ENCODE results near the gene ARRB1. TPM values are rescaled to one million over a fixed set of nuclear protein-coding genes. Genes with fewer than 3 reads are reported as not detected.

Gene ARRB1
- total and polyA plus RNA-seq, 2 of the 13 experiments (the other 11 are each of a cell fraction or from before 2014, with no cell fraction given): 22.5 to 35.7 TPM

- Histone ChIP-seq H3K4me3 (replicated peaks in 1 of 3; ENCODE audit: insufficient read depth in 1 of 3, low read depth in 2 of 3, low read length in 3 of 3) (no peak overlapping the region; a peak in 1 of 6 replicates), H2AFZ (ENCODE audit: low read length) (no peak overlapping the region), H3K9me3 (ENCODE audit: low read length) (no peaks in the 10 kb centered on the region), H3K27me3 (ENCODE audit: control insufficient read depth in 1 of 2, insufficient read depth in 2 of 2, low read length in 2 of 2) (no peaks in the 10 kb centered on the region), H3K36me3 (replicated peaks in 1 of 2; ENCODE audit: control insufficient read depth in 1 of 2, insufficient read depth in 2 of 2, low read length in 2 of 2) (peaks cover 0 to 2% of the 10 kb centered on the region in 2 experiments; a peak in 1 of 5 replicates), H3K9ac (ENCODE audit: insufficient read depth, low read depth, low read length) (no peak overlapping the region), H3K4me1 (ENCODE audit: insufficient read depth, low read length) (peaks cover 100% of the 10 kb centered on the region), H3K79me2 (ENCODE audit: insufficient read depth, low read length) (peaks cover 71% of the 10 kb centered on the region), H3K4me2 (ENCODE audit: low read depth, low read length) (peak overlapping the region; percentile 36), H3K27ac (ENCODE audit: extremely low read length, insufficient read depth, low read length) (no peak overlapping the region), H4K20me1 (ENCODE audit: insufficient read depth, low read length) (peaks cover 80% of the 10 kb centered on the region)
- POLR2A ChIA-PET: interaction anchor here (1.9 kb wide), 1 partner anchor 8 kb away, joined by 15 read pairs; no protein-coding TSS in a partner anchor
- FAIRE-seq: no peak
- CTCF ChIA-PET (ENCODE audit: low intra/inter-chr PET ratio, low total read pairs): no interaction called here
- in situ Hi-C loops (cut with HindIII; ENCODE audit: extremely low pct_ligation_motif_present, low pct_unique_long_range_greater_than_20kb): no loop called here
- WGBS (ENCODE audit: low lambda C conversion rate): 100% methylated on average over 3 of the region's 3 CpGs
- BruUV-seq (replicated peaks): no TSS peak
- no peak for ATAC-seq
- intact Hi-C loops (cut with micrococcal nuclease; ENCODE audit: unreplicated experiment): loop anchor here (5.0 kb wide), 1 partner anchor 38 kb away; no protein-coding TSS in a partner anchor
- no peak for DNase-seq (ENCODE audit: low spot score)
- no peak for TF ChIP-seq TCF7 (IDR thresholded peaks at IDR 0.05; ENCODE audit: low read depth)
- TF ChIP-seq ZNF687 (CRISPR knock-in tag; IDR thresholded peaks at IDR 0.05): peak; percentile 16; the same call in 1 of the 2 replicates
- no peak for TF ChIP-seq ZNF672 (CRISPR knock-in tag; IDR thresholded peaks at IDR 0.05)
- TF ChIP-seq ZNF224 (CRISPR knock-in tag; IDR thresholded peaks at IDR 0.05): no peak
- no peak for TF ChIP-seq RBM39 (IDR thresholded peaks at IDR 0.05; ENCODE audit: low read depth, low read length, poor library complexity, severe bottlenecking)
- TF ChIP-seq, protein P1, sequence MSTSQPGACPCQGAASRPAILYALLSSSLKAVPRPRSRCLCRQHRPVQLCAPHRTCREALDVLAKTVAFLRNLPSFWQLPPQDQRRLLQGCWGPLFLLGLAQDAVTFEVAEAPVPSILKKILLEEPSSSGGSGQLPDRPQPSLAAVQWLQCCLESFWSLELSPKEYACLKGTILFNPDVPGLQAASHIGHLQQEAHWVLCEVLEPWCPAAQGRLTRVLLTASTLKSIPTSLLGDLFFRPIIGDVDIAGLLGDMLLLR (CRISPR knock-in tag; IDR thresholded peaks at IDR 0.05): no peak
- TF ChIP-seq HOXA3 (CRISPR knock-in tag; IDR thresholded peaks at IDR 0.05): no peak
- TF ChIP-seq REPIN1 (CRISPR knock-in tag; IDR thresholded peaks at IDR 0.05; ENCODE audit: borderline replicate concordance, low read depth): no peak
- TF ChIP-seq BRD4 (CRISPR knock-in tag; IDR thresholded peaks at IDR 0.05): no peak
- TF ChIP-seq SKIL (CRISPR knock-in tag; IDR thresholded peaks at IDR 0.05; ENCODE audit: borderline replicate concordance): no peak
- no peak for TF ChIP-seq RFX3 (CRISPR knock-in tag; IDR thresholded peaks at IDR 0.05)
- TF ChIP-seq POLR2A (IDR thresholded peaks at IDR 0.05; ENCODE audit: insufficient read depth in 1 of 2, low read depth in 2 of 2, low read length in 2 of 2): no peak
- no peak for TF ChIP-seq ARNTL (CRISPR knock-in tag; IDR thresholded peaks at IDR 0.05)
- TF ChIP-seq, protein P2, sequence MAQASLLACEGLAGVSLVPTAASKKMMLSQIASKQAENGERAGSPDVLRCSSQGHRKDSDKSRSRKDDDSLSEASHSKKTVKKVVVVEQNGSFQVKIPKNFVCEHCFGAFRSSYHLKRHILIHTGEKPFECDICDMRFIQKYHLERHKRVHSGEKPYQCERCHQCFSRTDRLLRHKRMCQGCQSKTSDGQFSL (CRISPR knock-in tag; IDR thresholded peaks at IDR 0.05): no peak
- TF ChIP-seq ZNF383 (CRISPR knock-in tag; IDR thresholded peaks at IDR 0.05; ENCODE audit: borderline replicate concordance): no peak
- no peak for TF ChIP-seq MAZ (IDR thresholded peaks at IDR 0.05; ENCODE audit: borderline replicate concordance, low read depth, low read length)
- no peak for TF ChIP-seq MAZ (CRISPR knock-in tag; IDR thresholded peaks at IDR 0.05; ENCODE audit: low read depth)
- no peak for TF ChIP-seq TRIM24 (CRISPR knock-in tag; IDR thresholded peaks at IDR 0.05)
- TF ChIP-seq KLF15 (CRISPR knock-in tag; IDR thresholded peaks at IDR 0.05; ENCODE audit: borderline replicate concordance): no peak
- no peak for TF ChIP-seq PRPF4 (IDR thresholded peaks at IDR 0.05; ENCODE audit: low read depth, low read length, poor library complexity, severe bottlenecking)
Observed at GRCh38 chr11:75344186-75344585, 7.3 kb downstream of the ARRB1 start.
